HG03460 (cell line): ENCODE measurements around the gene UBE2QL1.

Source experiments
- ATAC-seq: cut with Tn5 transposase; IDR thresholded peaks from one replicate; pipeline ENCODE4 v1.9.1; 2021; ENCODE audit not compliant: unreplicated experiment

UBE2QL1 gene

GRCh38 chr5:6473284-6473683 is 24.6 kb downstream of the UBE2QL1 start:
- no peak for ATAC-seq

GRCh38 chr5:6475626-6476312 is 27.1 kb downstream of the UBE2QL1 start:
- ATAC-seq, result no peak

GRCh38 chr5:6476313-6476661 is 27.6 kb downstream of the UBE2QL1 start:
- no peak for ATAC-seq

GRCh38 chr5:6478793-6479192 is 30.1 kb downstream of the UBE2QL1 start:
- no peak for ATAC-seq

GRCh38 chr5:6480133-6481051 is 31.7 kb downstream of the UBE2QL1 start:
- ATAC-seq, result peak; percentile 38

- ATAC-seq, result no peak
Measured at GRCh38 chr5:6482735-6483134, 34.1 kb downstream of the UBE2QL1 start.

- peak; percentile 91 for ATAC-seq
Measured at GRCh38 chr5:6483880-6484382, 35.3 kb downstream of the UBE2QL1 start.

GRCh38 chr5:6484446-6484845 is 35.8 kb downstream of the UBE2QL1 start:
- no peak for ATAC-seq

- no peak for ATAC-seq
Measured at GRCh38 chr5:6484899-6485298, 36.2 kb downstream of the UBE2QL1 start.

GRCh38 chr5:6485441-6485840 is 36.8 kb downstream of the UBE2QL1 start:
- ATAC-seq, result no peak

- ATAC-seq, result no peak
Measured at GRCh38 chr5:6486074-6486473, 37.4 kb downstream of the UBE2QL1 start.

- ATAC-seq, result no peak
Measured at GRCh38 chr5:6487081-6487480, 38.4 kb downstream of the UBE2QL1 start.

GRCh38 chr5:6488021-6488420 is 39.4 kb downstream of the UBE2QL1 start:
- ATAC-seq, result no peak

GRCh38 chr5:6489643-6490185 is 41.1 kb downstream of the UBE2QL1 start:
- no peak for ATAC-seq

- ATAC-seq, result no peak
Measured at GRCh38 chr5:6490246-6490645, 41.6 kb downstream of the UBE2QL1 start.

GRCh38 chr5:6490693-6491092 is 42.0 kb downstream of the UBE2QL1 start:
- ATAC-seq, result no peak

GRCh38 chr5:6491196-6491918 is 42.7 kb downstream of the UBE2QL1 start:
- ATAC-seq, result no peak

GRCh38 chr5:6491919-6492290 is 43.2 kb downstream of the UBE2QL1 start:
- no peak for ATAC-seq

GRCh38 chr5:6492934-6493333 is 44.3 kb downstream of the UBE2QL1 start:
- ATAC-seq, result peak; percentile 26

GRCh38 chr5:6493681-6494454 is 45.2 kb downstream of the UBE2QL1 start:
- ATAC-seq, result peak; percentile 31
